Liver (tissue), 9 donors: Measurements from ENCODE around the gene CAMK2B. TPM values are rescaled to one million over a fixed set of nuclear protein-coding genes. Genes with fewer than 3 reads are reported as not detected.
A peak's percentile ranks its signal among the peaks of the same experiment; 100 is the strongest.
"Not testable (repeated sequence)": the region's sequence is repeated elsewhere in the genome, so short reads cannot be mapped to it uniquely, and the experiment has no call there.

Experiments
- DNase-seq: peaks from one replicate; pipeline ENCODE4 v3.0.0-alpha.2; 2017; ENCODE audit warnings: low spot score
- H3K27ac ChIP-seq, 2 donors: one replicate each; pipeline ENCODE4 v1.7.0; 2013; ENCODE audit warnings: inconsistent platforms in 2 of 2, low read length in 2 of 2, control low read depth in 1 of 2, low read depth in 1 of 2, mild to moderate bottlenecking in 1 of 2
- H3K27me3 ChIP-seq, 4 donors: one replicate each; pipeline versions ENCODE4 v1.6.1 to v1.7.0; 2013; ENCODE audit warnings: low read length in 3 of 4, inconsistent platforms in 1 of 4, mild to moderate bottlenecking in 1 of 4, moderate library complexity in 1 of 4; ENCODE audit not compliant: control insufficient read depth in 4 of 4, insufficient read depth in 4 of 4
- H3K36me3 ChIP-seq, 4 donors: one replicate each; pipeline versions ENCODE4 v1.6.1 to v1.7.0; 2013; ENCODE audit warnings: low read length in 3 of 4, mild to moderate bottlenecking in 3 of 4, low read depth in 1 of 4, moderate library complexity in 1 of 4; ENCODE audit not compliant: control insufficient read depth in 4 of 4, insufficient read depth in 3 of 4
- H3K4me1 ChIP-seq, 4 donors: one replicate each; pipeline versions ENCODE4 v1.6.1 to v1.7.0; 2013; ENCODE audit warnings: low read length in 3 of 4, mild to moderate bottlenecking in 3 of 4, moderate library complexity in 1 of 4; ENCODE audit not compliant: control insufficient read depth in 4 of 4, insufficient read depth in 4 of 4
- H3K4me3 ChIP-seq, 3 donors: one replicate each; pipeline versions ENCODE4 v1.6.1 to v1.7.0; 2013; ENCODE audit warnings: low read length in 3 of 3, control low read depth in 1 of 3, low read depth in 1 of 3, mild to moderate bottlenecking in 1 of 3
- H3K9ac ChIP-seq, 2 donors: one replicate each; pipeline ENCODE4 v1.7.0; 2013; ENCODE audit warnings: low read length in 2 of 2, mild to moderate bottlenecking in 2 of 2, moderate library complexity in 2 of 2, control low read depth in 1 of 2, low read depth in 1 of 2
- H3K9me3 ChIP-seq, 4 donors: one replicate each; pipeline versions ENCODE4 v1.6.1 to v1.7.0; 2013; ENCODE audit warnings: low read length in 3 of 4; ENCODE audit not compliant: control insufficient read depth in 4 of 4
- EGR1 ChIP-seq, 2 donors: IDR thresholded peaks; 2 replicates each; pipeline ENCODE4 v1.6.1; 2016 to 2018; ENCODE audit warnings: antibody characterized with exemption in 2 of 2, low read depth in 2 of 2
- FOXA1 ChIP-seq: IDR thresholded peaks from 2 replicates; pipeline ENCODE4 v1.6.1; 2016; ENCODE audit warnings: antibody characterized with exemption
- FOXA2 ChIP-seq: IDR thresholded peaks from 2 replicates; pipeline ENCODE4 v1.6.1; 2016; ENCODE audit warnings: antibody characterized with exemption
- GABPA ChIP-seq, 2 donors: IDR thresholded peaks in 1 of 2; conservative IDR thresholded peaks in 1 of 2; 2 replicates each; pipeline ENCODE4 v1.6.1; 2016; ENCODE audit warnings: antibody characterized with exemption in 2 of 2, mild to moderate bottlenecking in 1 of 2, moderate library complexity in 1 of 2
- HNF4A ChIP-seq, 2 donors: conservative IDR thresholded peaks; 2 replicates each; pipeline ENCODE4 v1.6.1; 2016; ENCODE audit warnings: antibody characterized with exemption in 2 of 2, mild to moderate bottlenecking in 2 of 2
- HNF4G ChIP-seq: IDR thresholded peaks from 2 replicates; pipeline ENCODE4 v1.6.1; 2016; ENCODE audit warnings: antibody characterized with exemption
- JUND ChIP-seq, 2 donors: IDR thresholded peaks; 2 replicates each; pipeline ENCODE4 v1.6.1; 2016; ENCODE audit warnings: antibody characterized with exemption in 2 of 2
- NR2F2 ChIP-seq: IDR thresholded peaks from 2 replicates; pipeline ENCODE4 v1.6.1; 2016; ENCODE audit warnings: antibody characterized with exemption
- RAD21 ChIP-seq, 2 donors: IDR thresholded peaks; 2 replicates each; pipeline ENCODE4 v1.6.1; 2016; ENCODE audit warnings: antibody characterized with exemption in 2 of 2, mild to moderate bottlenecking in 2 of 2
- SP1 ChIP-seq: IDR thresholded peaks from 2 replicates; pipeline ENCODE4 v1.6.1; 2018; ENCODE audit warnings: antibody characterized with exemption, mild to moderate bottlenecking
- TAF1 ChIP-seq: conservative IDR thresholded peaks from 2 replicates; pipeline ENCODE4 v1.6.1; 2016; ENCODE audit warnings: antibody characterized with exemption, mild to moderate bottlenecking
- YY1 ChIP-seq: IDR thresholded peaks from 2 replicates; pipeline ENCODE4 v1.6.1; 2016; ENCODE audit warnings: antibody characterized with exemption, mild to moderate bottlenecking
- WGBS: extraction: QIAGEN DNeasy Blood & Tissue Kit; methylation state at CpG from one replicate; pipeline ENCODE4 v1.1.7; 2013; 5-methylcytosine and 5-hydroxymethylcytosine counted together
- polyA plus RNA-seq, 2 donors: library from polyadenylated mRNA; stranded (reverse) in 1 of 2; unstranded in 1 of 2; fragments of 200-250 nt in 1 of 2; fragments of >200 nt in 1 of 2; fragmentation: Nextera tagmentation in 1 of 2; extraction: Ambion mirVana in 1 of 2; gene quantifications; one replicate each; pipeline versions ENCODE4 v1.2.1 to v1.2.3, GENCODE V29; 2013 to 2015
- total RNA-seq, 2 donors: library from RNA; depleted of rRNA; stranded (reverse); fragments of >200 nt; gene quantifications; one replicate each; pipeline ENCODE4 v1.2.3, GENCODE V29; 2014
- TF ChIP-seq, protein P1 (sequence below): IDR thresholded peaks from 2 replicates; pipeline ENCODE4 v1.6.1; 2016; ENCODE audit warnings: antibody characterized with exemption
- TF ChIP-seq, protein P2 (sequence below): fragments of 150-350 bp; IDR thresholded peaks from 2 replicates; pipeline ENCODE4 v1.5.1; 2017; ENCODE audit warnings: improper control_type of control experiment, low read depth, low read length; ENCODE audit not compliant: missing input control
- TF ChIP-seq, protein P3 (sequence below): IDR thresholded peaks from 2 replicates; pipeline ENCODE4 v1.6.1; 2016; ENCODE audit warnings: antibody characterized with exemption
- TF ChIP-seq, protein P4 (sequence below): IDR thresholded peaks from 2 replicates; pipeline ENCODE4 v1.6.1; 2016; ENCODE audit warnings: antibody characterized with exemption, mild to moderate bottlenecking
- TF ChIP-seq, protein P5 (sequence below): IDR thresholded peaks from 2 replicates; pipeline ENCODE4 v1.6.1; 2016; ENCODE audit warnings: antibody characterized with exemption
- donor health status: healthy.
- donor health status: healthy.
- donor health status: healthy.
- donor health status: healthy.
- donor health status: healthy.

CAMK2B gene
- total and polyA plus RNA-seq, 4 donors = 2.1 to 3.3 (median 2.2) TPM; not detected in 1

DNA sequence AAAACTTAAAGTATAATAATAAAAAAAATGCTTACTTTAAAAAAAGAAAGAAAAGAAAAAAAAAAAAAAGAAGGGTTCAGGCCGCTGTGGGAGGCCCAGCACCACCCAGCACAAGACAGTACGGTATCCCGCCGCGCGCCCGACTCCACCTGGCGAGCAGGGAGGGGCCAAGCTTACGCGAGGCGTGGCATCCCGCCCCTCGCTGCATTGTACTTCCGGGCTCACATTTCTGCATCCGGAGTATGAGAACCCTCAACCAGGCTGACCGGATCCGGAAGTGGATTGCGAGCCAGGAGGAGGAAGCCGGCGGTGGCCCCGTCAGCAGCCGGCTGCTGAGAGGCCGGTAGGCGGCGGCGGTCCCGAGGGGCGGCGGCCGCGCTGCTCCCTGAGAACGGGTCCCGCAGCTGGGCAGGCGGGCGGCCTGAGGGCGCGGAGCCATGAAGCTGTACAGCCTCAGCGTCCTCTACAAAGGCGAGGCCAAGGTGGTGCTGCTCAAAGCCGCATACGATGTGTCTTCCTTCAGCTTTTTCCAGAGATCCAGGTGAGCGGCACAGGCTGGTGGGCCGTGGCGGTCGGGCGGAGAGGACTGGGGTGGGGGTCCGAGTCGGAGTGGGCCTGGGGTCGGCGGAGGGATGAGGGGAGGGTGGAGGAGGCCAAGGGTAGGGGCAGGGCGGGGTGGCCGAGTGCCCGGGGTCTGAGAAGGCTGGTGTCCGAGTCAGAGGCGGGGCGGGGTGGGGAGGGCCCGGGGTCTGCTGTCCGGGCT lies 124.5 kb downstream of the CAMK2B start, which contains the start of gene YKT6:
Gene YKT6 (plus strand): TSS at position 280 of the 763 bp plus-strand sequence. CDS start 158 bp downstream, at position 438.
- peaks cover 0 to 21% (median 17%) of the 10 kb centered on the region in 4 donors for H3K4me1 ChIP-seq
- peak; percentile 87 for DNase-seq
- peak within 1 kb of the TSS; percentile 53 to 60 for H3K9ac ChIP-seq
- H3K36me3 ChIP-seq = peaks cover 0 to 11% (median 7%) of the 10 kb centered on the region in 4 donors
- H3K9me3 ChIP-seq = no peaks in the 10 kb centered on the region
- H3K4me3 ChIP-seq = peak within 1 kb of the TSS; percentile 89 to 98 (median 93)
- under 1% methylated on average over 58 of the region's 58 CpGs for WGBS
- TF ChIP-seq RAD21 (IDR thresholded peaks at IDR 0.05) = peak; percentile 59 to 73
- TF ChIP-seq, protein P1, sequence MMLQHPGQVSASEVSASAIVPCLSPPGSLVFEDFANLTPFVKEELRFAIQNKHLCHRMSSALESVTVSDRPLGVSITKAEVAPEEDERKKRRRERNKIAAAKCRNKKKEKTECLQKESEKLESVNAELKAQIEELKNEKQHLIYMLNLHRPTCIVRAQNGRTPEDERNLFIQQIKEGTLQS = no peak
- no peak for TF ChIP-seq FOXA1
- no peak for TF ChIP-seq JUND (IDR thresholded peaks at IDR 0.05)
- peak; percentile 43 for TF ChIP-seq TAF1
- TF ChIP-seq, protein P2, sequence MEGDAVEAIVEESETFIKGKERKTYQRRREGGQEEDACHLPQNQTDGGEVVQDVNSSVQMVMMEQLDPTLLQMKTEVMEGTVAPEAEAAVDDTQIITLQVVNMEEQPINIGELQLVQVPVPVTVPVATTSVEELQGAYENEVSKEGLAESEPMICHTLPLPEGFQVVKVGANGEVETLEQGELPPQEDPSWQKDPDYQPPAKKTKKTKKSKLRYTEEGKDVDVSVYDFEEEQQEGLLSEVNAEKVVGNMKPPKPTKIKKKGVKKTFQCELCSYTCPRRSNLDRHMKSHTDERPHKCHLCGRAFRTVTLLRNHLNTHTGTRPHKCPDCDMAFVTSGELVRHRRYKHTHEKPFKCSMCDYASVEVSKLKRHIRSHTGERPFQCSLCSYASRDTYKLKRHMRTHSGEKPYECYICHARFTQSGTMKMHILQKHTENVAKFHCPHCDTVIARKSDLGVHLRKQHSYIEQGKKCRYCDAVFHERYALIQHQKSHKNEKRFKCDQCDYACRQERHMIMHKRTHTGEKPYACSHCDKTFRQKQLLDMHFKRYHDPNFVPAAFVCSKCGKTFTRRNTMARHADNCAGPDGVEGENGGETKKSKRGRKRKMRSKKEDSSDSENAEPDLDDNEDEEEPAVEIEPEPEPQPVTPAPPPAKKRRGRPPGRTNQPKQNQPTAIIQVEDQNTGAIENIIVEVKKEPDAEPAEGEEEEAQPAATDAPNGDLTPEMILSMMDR = peak; percentile 49
- TF ChIP-seq FOXA2 = no peak
- TF ChIP-seq, protein P3, sequence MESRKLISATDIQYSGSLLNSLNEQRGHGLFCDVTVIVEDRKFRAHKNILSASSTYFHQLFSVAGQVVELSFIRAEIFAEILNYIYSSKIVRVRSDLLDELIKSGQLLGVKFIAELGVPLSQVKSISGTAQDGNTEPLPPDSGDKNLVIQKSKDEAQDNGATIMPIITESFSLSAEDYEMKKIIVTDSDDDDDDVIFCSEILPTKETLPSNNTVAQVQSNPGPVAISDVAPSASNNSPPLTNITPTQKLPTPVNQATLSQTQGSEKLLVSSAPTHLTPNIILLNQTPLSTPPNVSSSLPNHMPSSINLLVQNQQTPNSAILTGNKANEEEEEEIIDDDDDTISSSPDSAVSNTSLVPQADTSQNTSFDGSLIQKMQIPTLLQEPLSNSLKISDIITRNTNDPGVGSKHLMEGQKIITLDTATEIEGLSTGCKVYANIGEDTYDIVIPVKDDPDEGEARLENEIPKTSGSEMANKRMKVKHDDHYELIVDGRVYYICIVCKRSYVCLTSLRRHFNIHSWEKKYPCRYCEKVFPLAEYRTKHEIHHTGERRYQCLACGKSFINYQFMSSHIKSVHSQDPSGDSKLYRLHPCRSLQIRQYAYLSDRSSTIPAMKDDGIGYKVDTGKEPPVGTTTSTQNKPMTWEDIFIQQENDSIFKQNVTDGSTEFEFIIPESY = no peak
- no peak for TF ChIP-seq HNF4G
- TF ChIP-seq, protein P4, sequence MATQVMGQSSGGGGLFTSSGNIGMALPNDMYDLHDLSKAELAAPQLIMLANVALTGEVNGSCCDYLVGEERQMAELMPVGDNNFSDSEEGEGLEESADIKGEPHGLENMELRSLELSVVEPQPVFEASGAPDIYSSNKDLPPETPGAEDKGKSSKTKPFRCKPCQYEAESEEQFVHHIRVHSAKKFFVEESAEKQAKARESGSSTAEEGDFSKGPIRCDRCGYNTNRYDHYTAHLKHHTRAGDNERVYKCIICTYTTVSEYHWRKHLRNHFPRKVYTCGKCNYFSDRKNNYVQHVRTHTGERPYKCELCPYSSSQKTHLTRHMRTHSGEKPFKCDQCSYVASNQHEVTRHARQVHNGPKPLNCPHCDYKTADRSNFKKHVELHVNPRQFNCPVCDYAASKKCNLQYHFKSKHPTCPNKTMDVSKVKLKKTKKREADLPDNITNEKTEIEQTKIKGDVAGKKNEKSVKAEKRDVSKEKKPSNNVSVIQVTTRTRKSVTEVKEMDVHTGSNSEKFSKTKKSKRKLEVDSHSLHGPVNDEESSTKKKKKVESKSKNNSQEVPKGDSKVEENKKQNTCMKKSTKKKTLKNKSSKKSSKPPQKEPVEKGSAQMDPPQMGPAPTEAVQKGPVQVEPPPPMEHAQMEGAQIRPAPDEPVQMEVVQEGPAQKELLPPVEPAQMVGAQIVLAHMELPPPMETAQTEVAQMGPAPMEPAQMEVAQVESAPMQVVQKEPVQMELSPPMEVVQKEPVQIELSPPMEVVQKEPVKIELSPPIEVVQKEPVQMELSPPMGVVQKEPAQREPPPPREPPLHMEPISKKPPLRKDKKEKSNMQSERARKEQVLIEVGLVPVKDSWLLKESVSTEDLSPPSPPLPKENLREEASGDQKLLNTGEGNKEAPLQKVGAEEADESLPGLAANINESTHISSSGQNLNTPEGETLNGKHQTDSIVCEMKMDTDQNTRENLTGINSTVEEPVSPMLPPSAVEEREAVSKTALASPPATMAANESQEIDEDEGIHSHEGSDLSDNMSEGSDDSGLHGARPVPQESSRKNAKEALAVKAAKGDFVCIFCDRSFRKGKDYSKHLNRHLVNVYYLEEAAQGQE = peak; percentile 40
- no peak for TF ChIP-seq EGR1 (IDR thresholded peaks at IDR 0.05; ENCODE audit: low read depth in 2 of 2)
- peak; percentile 5 to 11 for TF ChIP-seq HNF4A (conservative IDR thresholded peaks at IDR 0.05)
- TF ChIP-seq YY1 = peak; percentile 35
- TF ChIP-seq NR2F2 = no peak
- TF ChIP-seq, protein P5, sequence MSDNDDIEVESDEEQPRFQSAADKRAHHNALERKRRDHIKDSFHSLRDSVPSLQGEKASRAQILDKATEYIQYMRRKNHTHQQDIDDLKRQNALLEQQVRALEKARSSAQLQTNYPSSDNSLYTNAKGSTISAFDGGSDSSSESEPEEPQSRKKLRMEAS = peak; percentile 65
- TF ChIP-seq SP1 = peak; percentile 46
- TF ChIP-seq GABPA (IDR thresholded peaks at IDR 0.05 in 1 of 2, conservative IDR thresholded peaks at IDR 0.05 in 1 of 2) = peak; percentile 90 to 97
- no peaks in the 10 kb centered on the region for H3K27me3 ChIP-seq
- peak within 1 kb of the TSS; percentile 34 to 60 for H3K27ac ChIP-seq

DNA sequence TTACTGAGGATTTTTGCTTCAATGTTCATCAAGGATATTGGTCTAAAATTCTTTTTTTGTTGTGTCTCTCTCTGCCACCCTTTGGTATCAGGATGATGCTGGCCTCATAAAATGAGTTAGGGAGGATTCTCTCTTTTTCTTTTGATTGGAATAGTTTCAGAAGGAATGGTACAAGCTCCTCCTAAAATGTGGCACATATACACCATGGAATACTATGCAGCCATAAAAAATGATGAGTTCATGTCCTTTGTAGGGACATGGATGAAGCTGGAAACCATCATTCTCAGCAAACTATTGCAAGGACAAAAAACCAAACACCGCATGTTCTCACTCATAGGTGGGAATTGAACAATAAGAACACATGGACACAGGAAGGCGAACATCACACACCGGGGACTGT lies 125.2 kb downstream of the CAMK2B start:
- peaks cover 0 to 21% (median 17%) of the 10 kb centered on the region in 4 donors for H3K4me1 ChIP-seq
- H3K27me3 ChIP-seq, H3K36me3 ChIP-seq, H3K9me3 ChIP-seq, H3K4me3 ChIP-seq, DNase-seq, H3K27ac ChIP-seq, H3K9ac ChIP-seq: not testable (repeated sequence)
- WGBS = no CpG with 5 or more reads among the region's 3 CpGs
